OCI-LY1 (cell line): ENCODE data around the gene INTS6.

Source experiments
- H2AFZ ChIP-seq: fragments of 200-600 bp; sonication (generic), shearing (Covaris generic); 2 replicates; pipeline ENCODE4 v1.6.0; 2014; ENCODE audit warnings: antibody characterized with exemption, mild to moderate bottlenecking, low read length
- H3F3A ChIP-seq: fragments of 200-600 bp; sonication (generic), shearing (Covaris generic); 2 replicates; pipeline ENCODE4 v1.6.0; 2014; ENCODE audit warnings: mild to moderate bottlenecking, antibody characterized with exemption, low read length, moderate library complexity; ENCODE audit not compliant: insufficient read depth
- H3K27ac ChIP-seq: fragments of 200-600 bp; sonication (generic); 2 replicates; pipeline ENCODE4 v1.5.1; 2014; ENCODE audit warnings: low read length, mixed run types, mild to moderate bottlenecking, low read depth; ENCODE audit not compliant: poor library complexity, severe bottlenecking
- H3K27me3 ChIP-seq: fragments of 200-600 bp; sonication (generic); 2 replicates; pipeline ENCODE4 v1.6.0; 2014; ENCODE audit warnings: antibody characterized with exemption, mild to moderate bottlenecking, low read length, moderate library complexity; ENCODE audit not compliant: insufficient read depth
- H3K36me3 ChIP-seq: fragments of 200-600 bp; sonication (generic); 2 replicates; pipeline ENCODE4 v1.6.1; 2014; ENCODE audit warnings: mild to moderate bottlenecking, antibody characterized with exemption, low read length, moderate library complexity, mixed read lengths; ENCODE audit not compliant: insufficient read depth
- H3K4me1 ChIP-seq: fragments of 200-600 bp; sonication (generic); 2 replicates; pipeline ENCODE4 v1.5.1; 2014; ENCODE audit warnings: mild to moderate bottlenecking, low read length, moderate library complexity; ENCODE audit not compliant: insufficient read depth, severe bottlenecking
- H3K4me2 ChIP-seq: fragments of 200-600 bp; sonication (generic), shearing (Covaris generic); 2 replicates; pipeline ENCODE4 v1.6.1; 2014; ENCODE audit warnings: low read length
- H3K4me3 ChIP-seq: fragments of 200-600 bp; sonication (generic); 2 replicates; pipeline ENCODE4 v1.5.1; 2014; ENCODE audit warnings: low read length, low read depth, mild to moderate bottlenecking, mixed read lengths; ENCODE audit not compliant: poor library complexity, severe bottlenecking
- H3K79me2 ChIP-seq: fragments of 200-600 bp; shearing (Covaris generic); 2 replicates; pipeline ENCODE4 v1.6.1; 2016; ENCODE audit warnings: mixed run types, low read length, mixed read lengths; ENCODE audit not compliant: insufficient read depth
- H3K9ac ChIP-seq: fragments of 200-600 bp; sonication (generic), shearing (Covaris generic); 2 replicates; pipeline ENCODE4 v1.6.1; 2014; ENCODE audit warnings: mild to moderate bottlenecking, low read length, mixed read lengths
- H3K9me2 ChIP-seq: fragments of 200-600 bp; sonication (generic), shearing (Covaris generic); 2 replicates; pipeline ENCODE4 v1.6.1; 2014; ENCODE audit warnings: low read depth, mild to moderate bottlenecking, low read length, mixed read lengths
- H3K9me3 ChIP-seq: fragments of 200-600 bp; shearing (Covaris generic); 2 replicates; pipeline ENCODE4 v1.6.1; 2014; ENCODE audit warnings: low read length, mixed read lengths
- H4K20me1 ChIP-seq: fragments of 200-600 bp; sonication (generic), shearing (Covaris generic); 2 replicates; pipeline ENCODE4 v1.6.0; 2016; ENCODE audit warnings: mild to moderate bottlenecking, low read length; ENCODE audit not compliant: insufficient read depth
- EZH2 ChIP-seq: fragments of 200-600 bp; sonication (generic), shearing (Covaris generic); IDR thresholded peaks from 2 replicates; pipeline ENCODE4 v1.8.0; 2017; ENCODE audit warnings: borderline replicate concordance, mixed run types, mild to moderate bottlenecking, antibody characterized with exemption, low read length, moderate library complexity, mixed read lengths
- TF ChIP-seq, protein P1 (sequence below): fragments of 200-600 bp; sonication (generic), shearing (Covaris generic); IDR thresholded peaks from 2 replicates; pipeline ENCODE4 v1.5.1; 2017; ENCODE audit warnings: mild to moderate bottlenecking, antibody characterized with exemption, low read length, moderate library complexity, mixed read lengths

The INTS6 gene

DNA sequence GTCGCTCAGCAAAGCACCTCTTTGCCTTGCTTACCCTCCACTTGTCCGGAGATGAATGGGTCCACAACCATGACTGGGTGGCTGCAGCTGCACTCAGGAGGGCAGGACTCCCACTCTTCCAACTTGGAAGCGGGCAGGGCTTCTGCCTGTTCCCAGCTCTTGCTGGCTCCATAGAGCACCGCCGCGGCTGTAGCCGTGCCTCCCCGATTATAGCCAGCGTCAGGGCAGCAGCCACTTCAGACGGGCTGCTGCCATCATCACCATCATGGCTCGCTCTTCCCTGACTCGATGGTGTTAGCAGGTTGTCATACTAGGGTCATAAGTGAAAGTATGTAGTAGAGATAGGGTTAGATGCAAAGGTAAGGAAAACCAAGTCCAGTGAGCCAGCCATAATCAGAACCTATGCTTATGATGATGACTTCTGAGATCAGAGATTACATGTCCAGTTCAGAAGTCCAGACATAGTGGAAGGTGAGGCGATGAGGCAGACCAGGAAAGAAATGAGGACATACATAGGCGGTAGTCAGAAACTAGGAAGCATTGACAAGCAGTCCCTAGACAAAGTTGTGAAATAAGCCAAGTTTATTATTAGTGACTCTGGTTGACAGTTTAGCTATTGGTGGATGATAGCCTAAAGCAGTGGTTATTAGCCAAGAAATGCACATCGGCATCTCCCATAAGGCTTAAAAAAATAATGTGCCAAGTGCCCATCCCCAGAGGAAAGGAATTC lies 4.4 kb upstream of the INTS6 start:
- Histone ChIP-seq H3K27ac (no peak overlapping the region), H3K9me3 (peaks cover 11% of the 10 kb centered on the region; the same call in 1 of the 2 replicates), H2AFZ (no peak overlapping the region), H3K4me1 (peaks cover 13% of the 10 kb centered on the region), H3K4me2 (no peak overlapping the region), H3K36me3 (peaks cover 26% of the 10 kb centered on the region), H3K9ac (no peak overlapping the region), H3K79me2 (no peaks in the 10 kb centered on the region), H4K20me1 (no peaks in the 10 kb centered on the region), H3K9me2 (no peaks in the 10 kb centered on the region), H3F3A (no peaks in the 10 kb centered on the region; the same call in 1 of the 2 replicates), H3K4me3 (no peak overlapping the region), H3K27me3 (no peaks in the 10 kb centered on the region)
- TF ChIP-seq EZH2 = no peak
- TF ChIP-seq, protein P1, sequence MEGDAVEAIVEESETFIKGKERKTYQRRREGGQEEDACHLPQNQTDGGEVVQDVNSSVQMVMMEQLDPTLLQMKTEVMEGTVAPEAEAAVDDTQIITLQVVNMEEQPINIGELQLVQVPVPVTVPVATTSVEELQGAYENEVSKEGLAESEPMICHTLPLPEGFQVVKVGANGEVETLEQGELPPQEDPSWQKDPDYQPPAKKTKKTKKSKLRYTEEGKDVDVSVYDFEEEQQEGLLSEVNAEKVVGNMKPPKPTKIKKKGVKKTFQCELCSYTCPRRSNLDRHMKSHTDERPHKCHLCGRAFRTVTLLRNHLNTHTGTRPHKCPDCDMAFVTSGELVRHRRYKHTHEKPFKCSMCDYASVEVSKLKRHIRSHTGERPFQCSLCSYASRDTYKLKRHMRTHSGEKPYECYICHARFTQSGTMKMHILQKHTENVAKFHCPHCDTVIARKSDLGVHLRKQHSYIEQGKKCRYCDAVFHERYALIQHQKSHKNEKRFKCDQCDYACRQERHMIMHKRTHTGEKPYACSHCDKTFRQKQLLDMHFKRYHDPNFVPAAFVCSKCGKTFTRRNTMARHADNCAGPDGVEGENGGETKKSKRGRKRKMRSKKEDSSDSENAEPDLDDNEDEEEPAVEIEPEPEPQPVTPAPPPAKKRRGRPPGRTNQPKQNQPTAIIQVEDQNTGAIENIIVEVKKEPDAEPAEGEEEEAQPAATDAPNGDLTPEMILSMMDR = no peak

DNA sequence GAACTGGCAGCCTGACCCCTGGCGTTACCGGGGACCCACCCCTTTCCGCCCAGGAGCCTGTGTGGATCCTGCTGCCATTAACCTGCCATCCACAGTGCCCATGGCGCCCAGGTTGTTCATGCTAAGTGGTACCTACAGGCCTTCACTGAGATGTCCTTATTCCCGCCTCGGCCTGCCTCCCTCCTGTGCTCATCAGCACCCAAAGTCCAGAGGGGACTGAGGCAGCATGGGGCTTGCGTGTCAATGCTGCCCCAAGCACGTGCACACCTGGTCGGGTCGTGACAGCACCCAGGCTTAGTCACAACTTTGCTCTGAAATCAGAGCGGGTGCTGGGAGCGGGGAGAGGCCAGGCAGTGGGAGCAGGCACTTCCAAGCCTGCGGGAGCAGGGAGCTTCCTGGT lies 3.7 kb upstream of the INTS6 start:
- no peaks in the 10 kb centered on the region for H3K79me2 ChIP-seq

DNA sequence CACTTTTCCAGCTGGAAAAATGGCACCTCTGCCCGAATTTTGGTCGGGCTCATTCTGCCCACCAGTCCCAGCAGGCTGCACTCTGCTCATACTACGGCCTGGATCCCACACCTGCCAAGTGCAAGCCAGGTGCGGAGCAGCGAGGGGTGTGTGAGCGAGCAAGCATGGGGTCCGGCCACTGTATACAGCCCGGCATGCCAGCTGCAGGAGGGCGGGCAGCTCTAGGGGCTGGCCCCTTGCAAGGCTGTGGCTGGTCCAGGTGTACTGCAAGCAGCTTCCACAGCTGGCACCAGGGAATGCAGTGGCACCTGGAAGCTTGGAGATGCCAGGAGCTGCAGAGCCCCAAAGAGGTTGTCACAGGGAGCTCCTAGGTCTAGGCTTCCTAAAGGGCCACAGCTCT lies 2.7 kb upstream of the INTS6 start:
- no peak overlapping the region for H2AFZ ChIP-seq
- TF ChIP-seq, protein P1 = no peak
- TF ChIP-seq EZH2 = no peak
- H3K27me3 ChIP-seq = no peaks in the 10 kb centered on the region
- H3K79me2 ChIP-seq = no peaks in the 10 kb centered on the region
- H3K9me2 ChIP-seq = no peaks in the 10 kb centered on the region
- no peak overlapping the region for H3K4me3 ChIP-seq
- no peak overlapping the region for H3K4me2 ChIP-seq
- no peak overlapping the region for H3K27ac ChIP-seq
- H3F3A ChIP-seq = no peaks in the 10 kb centered on the region; the same call in 1 of the 2 replicates
- H4K20me1 ChIP-seq = no peaks in the 10 kb centered on the region
- H3K9ac ChIP-seq = no peak overlapping the region
- H3K36me3 ChIP-seq = peaks cover 33% of the 10 kb centered on the region
- H3K4me1 ChIP-seq = peaks cover 21% of the 10 kb centered on the region
- H3K9me3 ChIP-seq = peaks cover 11% of the 10 kb centered on the region; the same call in 1 of the 2 replicates

More for the DNA sequence above, 3.7 kb upstream of the INTS6 start:
- TF ChIP-seq EZH2 = no peak
- TF ChIP-seq, protein P1 = no peak
- Histone ChIP-seq H3K9me2 (no peaks in the 10 kb centered on the region), H2AFZ (no peak overlapping the region), H4K20me1 (no peaks in the 10 kb centered on the region), H3K4me3 (no peak overlapping the region), H3K4me2 (no peak overlapping the region), H3K36me3 (peaks cover 26% of the 10 kb centered on the region), H3K27ac (no peak overlapping the region), H3F3A (no peaks in the 10 kb centered on the region; the same call in 1 of the 2 replicates), H3K27me3 (no peaks in the 10 kb centered on the region), H3K4me1 (peaks cover 13% of the 10 kb centered on the region), H3K9ac (no peak overlapping the region), H3K9me3 (peaks cover 11% of the 10 kb centered on the region; the same call in 1 of the 2 replicates)
